Measurements from ENCODE around the gene OGG1.

DNA sequence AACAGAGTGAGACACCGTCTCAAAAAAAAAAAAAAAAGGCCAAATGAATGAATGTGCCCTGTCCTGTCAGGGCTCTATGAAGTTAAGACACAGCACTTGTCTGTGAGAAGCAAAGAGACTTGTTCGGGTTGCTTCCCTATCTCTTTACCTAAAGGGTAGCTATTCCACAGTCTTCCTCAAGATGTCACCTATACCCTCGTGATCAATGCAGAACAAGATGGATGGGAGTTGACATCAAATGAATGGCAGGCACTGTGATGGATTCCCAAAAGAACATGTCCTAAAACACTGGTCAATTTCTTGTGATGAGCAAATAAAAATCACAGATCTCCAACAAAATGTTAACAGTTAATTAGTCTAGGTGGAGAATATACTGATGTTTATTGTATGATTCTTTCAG lies 33.0 kb downstream of the OGG1 start:
- TF ChIP-seq, protein P1, sequence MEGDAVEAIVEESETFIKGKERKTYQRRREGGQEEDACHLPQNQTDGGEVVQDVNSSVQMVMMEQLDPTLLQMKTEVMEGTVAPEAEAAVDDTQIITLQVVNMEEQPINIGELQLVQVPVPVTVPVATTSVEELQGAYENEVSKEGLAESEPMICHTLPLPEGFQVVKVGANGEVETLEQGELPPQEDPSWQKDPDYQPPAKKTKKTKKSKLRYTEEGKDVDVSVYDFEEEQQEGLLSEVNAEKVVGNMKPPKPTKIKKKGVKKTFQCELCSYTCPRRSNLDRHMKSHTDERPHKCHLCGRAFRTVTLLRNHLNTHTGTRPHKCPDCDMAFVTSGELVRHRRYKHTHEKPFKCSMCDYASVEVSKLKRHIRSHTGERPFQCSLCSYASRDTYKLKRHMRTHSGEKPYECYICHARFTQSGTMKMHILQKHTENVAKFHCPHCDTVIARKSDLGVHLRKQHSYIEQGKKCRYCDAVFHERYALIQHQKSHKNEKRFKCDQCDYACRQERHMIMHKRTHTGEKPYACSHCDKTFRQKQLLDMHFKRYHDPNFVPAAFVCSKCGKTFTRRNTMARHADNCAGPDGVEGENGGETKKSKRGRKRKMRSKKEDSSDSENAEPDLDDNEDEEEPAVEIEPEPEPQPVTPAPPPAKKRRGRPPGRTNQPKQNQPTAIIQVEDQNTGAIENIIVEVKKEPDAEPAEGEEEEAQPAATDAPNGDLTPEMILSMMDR (IDR thresholded peaks at IDR 0.05): no peak
- no peak for TF ChIP-seq POLR2A (IDR thresholded peaks at IDR 0.05)
